Right atrium auricular region (tissue), 2 donors: ENCODE data around the gene NTSR1. TPM values are rescaled to one million over a fixed set of nuclear protein-coding genes. Genes with fewer than 3 reads are reported as not detected.

Experiments
- DNase-seq: peaks from one replicate; pipeline ENCODE4 v3.0.0-alpha.2; 2019; ENCODE audit warnings: low spot score
- H3K27ac ChIP-seq, 2 donors: fragments of 200-600 bp; sonication (generic); 1 replicate in 1 of 2; 2 replicates in 1 of 2; pipeline ENCODE4 v1.5.1; 2016 to 2019
- H3K27me3 ChIP-seq, 2 donors: fragments of 200-600 bp; sonication (generic); one replicate each; pipeline versions ENCODE4 v1.5.1 to v1.6.0; 2017 to 2019
- H3K36me3 ChIP-seq: fragments of 200-600 bp; sonication (generic); one replicate; pipeline ENCODE4 v1.5.1; 2016
- H3K4me1 ChIP-seq, 2 donors: fragments of 200-600 bp; sonication (generic); one replicate each; pipeline versions ENCODE4 v1.5.1 to v1.6.0; 2017 to 2019
- H3K4me3 ChIP-seq, 2 donors: fragments of 200-600 bp; sonication (generic); 1 replicate in 1 of 2; 2 replicates in 1 of 2; pipeline ENCODE4 v1.5.1; 2017 to 2019; ENCODE audit warnings: mild to moderate bottlenecking in 1 of 2, moderate library complexity in 1 of 2
- H3K9me3 ChIP-seq, 2 donors: fragments of 200-600 bp; sonication (generic); one replicate each; pipeline ENCODE4 v1.5.1; 2019
- total RNA-seq, 2 donors: library from RNA; depleted of rRNA; stranded (reverse); fragments of >200 nt; gene quantifications; one replicate each; pipeline ENCODE4 v1.1.0, GENCODE V29; 2016
- TF ChIP-seq, protein P1 (sequence below), 2 donors: fragments of 200-600 bp; sonication (generic); IDR thresholded peaks; one replicate each; pipeline ENCODE4 v1.5.1; 2019; ENCODE audit warnings: antibody characterized with exemption in 2 of 2

Gene NTSR1
- total RNA-seq, 2 donors from 2014 or later, result 0.43 TPM; not detected in 1

DNA sequence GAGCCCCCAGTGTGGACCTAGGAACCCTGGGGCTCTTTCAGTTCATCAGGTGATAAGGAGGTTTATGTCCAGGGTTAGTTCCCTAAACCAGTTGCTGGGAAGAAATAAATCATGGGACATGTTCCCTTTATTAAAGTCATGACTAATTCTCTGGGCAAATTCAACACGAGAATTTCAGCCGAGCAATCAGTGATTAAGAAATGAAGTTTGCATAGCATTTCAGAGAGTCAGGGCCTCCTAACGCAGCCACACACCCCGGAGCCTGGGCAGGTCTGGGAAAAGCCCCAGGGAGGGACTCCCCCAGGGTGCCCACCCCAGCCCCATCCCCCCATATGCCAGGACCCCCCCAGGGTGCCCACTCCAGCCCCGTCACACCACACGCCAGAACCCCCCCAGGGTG, 46.2 kb upstream of the NTSR1 start:
- Histone ChIP-seq H3K27me3 (no peaks in the 10 kb centered on the region), H3K4me1 (peaks cover 0 to 5% of the 10 kb centered on the region in 2 donors), H3K4me3 (no peak overlapping the region), H3K36me3 (peaks cover 3% of the 10 kb centered on the region), H3K27ac (no peak overlapping the region), H3K9me3 (no peaks in the 10 kb centered on the region)
- no peak for DNase-seq
- TF ChIP-seq, protein P1, sequence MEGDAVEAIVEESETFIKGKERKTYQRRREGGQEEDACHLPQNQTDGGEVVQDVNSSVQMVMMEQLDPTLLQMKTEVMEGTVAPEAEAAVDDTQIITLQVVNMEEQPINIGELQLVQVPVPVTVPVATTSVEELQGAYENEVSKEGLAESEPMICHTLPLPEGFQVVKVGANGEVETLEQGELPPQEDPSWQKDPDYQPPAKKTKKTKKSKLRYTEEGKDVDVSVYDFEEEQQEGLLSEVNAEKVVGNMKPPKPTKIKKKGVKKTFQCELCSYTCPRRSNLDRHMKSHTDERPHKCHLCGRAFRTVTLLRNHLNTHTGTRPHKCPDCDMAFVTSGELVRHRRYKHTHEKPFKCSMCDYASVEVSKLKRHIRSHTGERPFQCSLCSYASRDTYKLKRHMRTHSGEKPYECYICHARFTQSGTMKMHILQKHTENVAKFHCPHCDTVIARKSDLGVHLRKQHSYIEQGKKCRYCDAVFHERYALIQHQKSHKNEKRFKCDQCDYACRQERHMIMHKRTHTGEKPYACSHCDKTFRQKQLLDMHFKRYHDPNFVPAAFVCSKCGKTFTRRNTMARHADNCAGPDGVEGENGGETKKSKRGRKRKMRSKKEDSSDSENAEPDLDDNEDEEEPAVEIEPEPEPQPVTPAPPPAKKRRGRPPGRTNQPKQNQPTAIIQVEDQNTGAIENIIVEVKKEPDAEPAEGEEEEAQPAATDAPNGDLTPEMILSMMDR (IDR thresholded peaks at IDR 0.05), result no peak

DNA sequence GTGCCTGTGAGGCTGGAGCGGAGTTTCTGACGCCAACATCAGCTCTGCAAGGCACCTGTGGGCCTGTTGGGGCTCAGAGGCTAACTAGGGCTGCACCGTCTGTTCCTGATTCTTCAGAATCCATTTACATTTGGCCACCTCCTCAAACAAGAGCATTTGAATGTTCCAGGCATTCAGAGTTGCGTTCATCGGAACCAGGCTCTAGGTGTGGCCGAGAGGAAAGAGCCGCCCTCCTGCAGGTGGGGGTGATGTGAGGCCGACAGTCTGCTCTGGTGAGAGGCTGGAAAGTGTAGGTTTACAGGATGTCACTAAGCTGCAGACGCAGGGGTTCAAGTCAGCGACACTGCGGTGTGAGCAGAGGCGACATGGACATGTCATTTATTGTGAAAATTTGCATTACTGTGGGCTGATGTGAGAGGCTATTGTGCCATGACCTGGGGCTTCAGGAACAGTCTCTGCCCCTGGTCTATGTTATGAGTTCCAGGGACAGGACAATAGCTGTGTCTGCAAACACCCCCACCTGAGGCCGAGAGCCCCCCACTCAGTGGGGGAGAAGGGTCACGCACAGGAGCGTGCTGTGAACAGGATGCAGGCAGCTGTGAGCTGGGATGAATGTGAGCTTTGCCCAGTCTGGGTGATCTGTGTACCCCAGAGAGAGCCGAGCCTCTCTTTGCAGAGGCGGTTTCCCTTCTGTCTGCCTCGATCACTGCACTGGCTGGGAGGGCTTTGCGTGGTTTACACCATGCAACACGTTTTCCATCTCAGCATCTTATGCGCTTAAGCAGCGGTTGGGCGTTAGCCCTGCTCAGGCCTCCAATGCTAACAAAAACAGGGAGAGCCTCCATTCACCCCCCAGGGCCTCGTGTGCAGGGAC, 45.3 kb upstream of the NTSR1 start:
- no peak overlapping the region for H3K27ac ChIP-seq
- H3K4me3 ChIP-seq, result no peak overlapping the region
- TF ChIP-seq, protein P1 (IDR thresholded peaks at IDR 0.05), result no peak
- H3K9me3 ChIP-seq, result no peaks in the 10 kb centered on the region
- no peaks in the 10 kb centered on the region for H3K27me3 ChIP-seq
- peaks cover 0 to 5% of the 10 kb centered on the region in 2 donors for H3K4me1 ChIP-seq
- no peak for DNase-seq
- peaks cover 3% of the 10 kb centered on the region for H3K36me3 ChIP-seq

DNA sequence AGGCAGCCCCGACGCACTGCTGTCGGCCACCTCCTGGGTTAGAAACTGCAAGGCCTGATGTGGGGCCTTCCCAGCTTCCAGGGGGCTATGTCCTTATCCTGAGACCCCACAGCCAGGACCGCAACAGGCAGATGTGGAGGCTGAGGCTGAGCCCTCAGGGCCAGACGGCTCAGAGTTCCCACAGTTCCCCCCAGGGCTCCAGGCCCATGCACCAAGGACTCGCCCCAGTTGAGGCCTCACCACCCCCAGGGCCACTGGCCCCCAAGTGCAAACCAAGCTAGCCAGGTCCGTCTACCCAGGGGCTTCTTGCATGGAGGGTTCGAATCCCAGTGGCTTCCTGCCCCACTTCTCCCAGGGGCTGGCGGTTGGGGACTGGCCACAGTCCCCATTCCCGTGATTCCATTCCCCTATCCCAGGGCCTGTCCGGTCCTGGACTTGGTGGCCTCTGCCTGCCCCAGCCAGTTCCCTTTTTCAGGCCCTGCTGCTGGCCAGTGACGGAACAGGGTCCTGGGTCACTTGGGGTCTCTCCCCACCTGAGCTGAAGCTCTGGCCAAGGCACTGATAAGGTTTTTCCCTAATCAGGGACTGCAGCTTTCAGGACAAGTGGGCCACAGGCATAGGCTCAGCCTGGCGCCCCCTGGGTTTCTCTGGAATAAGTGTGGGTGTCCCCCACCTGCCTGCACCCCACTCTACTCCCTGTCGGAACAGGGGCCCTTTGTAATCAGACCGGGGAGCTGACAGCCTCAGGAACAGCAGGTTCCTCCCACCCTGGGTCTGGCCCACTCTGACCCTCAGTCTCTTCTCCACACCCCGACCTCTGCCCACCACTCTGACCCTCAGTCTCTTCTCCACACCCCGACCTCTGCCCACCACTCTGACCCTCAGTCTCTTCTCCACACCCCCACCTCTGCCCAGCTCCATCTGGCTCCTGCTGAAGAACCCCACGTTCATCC, 44.3 kb upstream of the NTSR1 start:
- Histone ChIP-seq H3K4me1 (peaks cover 0 to 5% of the 10 kb centered on the region in 2 donors), H3K27ac (no peak overlapping the region), H3K9me3 (no peaks in the 10 kb centered on the region), H3K4me3 (no peak overlapping the region), H3K36me3 (peaks cover 8% of the 10 kb centered on the region), H3K27me3 (no peaks in the 10 kb centered on the region)
- DNase-seq, result no peak
- TF ChIP-seq, protein P1 (IDR thresholded peaks at IDR 0.05), result no peak

DNA sequence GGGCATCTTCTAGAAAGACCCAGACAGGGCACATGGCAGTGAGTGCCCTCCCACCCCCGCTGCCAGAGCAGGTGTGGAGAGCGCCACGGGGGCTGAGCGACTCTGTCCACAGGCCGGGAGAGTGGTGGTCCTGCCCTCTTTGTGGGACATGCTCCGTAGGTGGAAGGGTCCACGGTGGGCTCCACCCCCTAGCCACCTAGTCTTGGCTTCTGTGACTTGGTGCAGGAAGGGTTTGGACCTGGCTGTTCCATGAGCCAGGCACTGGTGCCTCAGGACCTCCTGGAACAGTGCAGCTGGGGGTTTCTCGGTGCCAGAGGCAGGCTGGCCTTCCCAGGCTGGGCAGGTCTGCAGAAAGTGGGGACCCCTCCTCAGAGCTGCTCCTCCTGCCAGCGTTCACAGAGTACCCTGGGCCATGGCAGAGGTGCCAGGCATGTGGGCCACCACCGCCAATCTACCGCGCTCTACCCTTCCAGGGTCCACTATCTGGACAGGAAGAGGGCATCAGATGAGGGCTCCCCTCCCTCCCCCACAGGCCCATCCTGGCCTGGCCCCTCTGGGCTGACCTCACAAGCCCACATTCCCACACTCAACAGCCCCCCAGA, 43.4 kb upstream of the NTSR1 start:
- Histone ChIP-seq H3K4me3 (no peak overlapping the region), H3K4me1 (peaks cover 0 to 5% of the 10 kb centered on the region in 2 donors), H3K36me3 (peaks cover 8% of the 10 kb centered on the region), H3K27me3 (no peaks in the 10 kb centered on the region), H3K27ac (no peak overlapping the region), H3K9me3 (no peaks in the 10 kb centered on the region)
- DNase-seq, result no peak
- TF ChIP-seq, protein P1 (IDR thresholded peaks at IDR 0.05), result no peak

DNA sequence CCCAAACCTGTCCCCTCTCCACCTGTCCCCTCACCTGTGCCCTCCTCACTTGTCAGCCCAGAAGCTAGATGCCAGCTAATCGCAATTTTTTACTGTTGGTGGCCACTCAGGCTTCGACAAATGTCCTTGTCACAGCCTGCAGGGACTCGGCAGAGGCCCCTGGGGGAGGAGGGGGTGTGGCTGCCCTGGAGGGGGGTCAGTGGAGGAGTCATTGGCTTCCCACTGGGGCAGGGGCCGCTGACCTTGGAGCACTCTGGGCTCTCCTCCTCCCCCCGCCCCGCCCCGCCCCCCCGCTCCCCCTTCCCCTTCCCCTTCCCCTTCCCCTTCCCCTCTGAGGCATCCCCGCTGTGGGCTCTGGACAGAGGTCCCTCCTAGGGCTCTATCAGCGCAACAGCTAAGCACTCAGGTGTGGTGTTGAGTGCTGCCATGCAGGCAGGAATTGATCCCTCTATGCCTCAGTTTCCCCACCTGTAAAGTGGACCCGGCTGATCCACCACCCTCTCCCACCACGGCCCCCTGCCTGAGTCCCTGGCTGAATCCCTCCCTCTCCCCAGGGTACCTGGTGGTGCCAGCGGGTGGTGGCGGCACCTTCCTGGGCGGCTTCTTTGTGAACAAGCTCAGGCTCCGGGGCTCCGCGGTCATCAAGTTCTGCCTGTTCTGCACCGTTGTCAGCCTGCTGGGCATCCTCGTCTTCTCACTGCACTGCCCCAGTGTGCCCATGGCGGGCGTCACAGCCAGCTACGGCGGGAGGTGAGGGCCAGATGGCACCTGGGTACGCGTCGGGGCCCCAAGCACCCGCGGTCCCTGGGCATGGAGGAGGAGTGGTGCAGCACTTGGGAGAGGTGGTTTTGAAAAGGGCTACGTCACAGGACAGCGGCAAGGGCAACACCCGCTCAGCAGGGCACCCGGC, 42.6 kb upstream of the NTSR1 start:
- Histone ChIP-seq H3K4me3 (no peak overlapping the region), H3K27me3 (no peaks in the 10 kb centered on the region), H3K4me1 (peaks cover 0 to 5% of the 10 kb centered on the region in 2 donors), H3K9me3 (no peaks in the 10 kb centered on the region), H3K27ac (no peak overlapping the region), H3K36me3 (peaks cover 8% of the 10 kb centered on the region)
- no peak for DNase-seq
- TF ChIP-seq, protein P1 (IDR thresholded peaks at IDR 0.05), result no peak
